AG04450 (cell line): ENCODE results near the gene BBS12. TPM values are rescaled to one million over a fixed set of nuclear protein-coding genes. Genes with fewer than 3 reads are reported as not detected.

ENCODE experiments used
- CTCF ChIA-PET: fragments of 300-600, 350-600 bp; formaldehyde crosslinking; extraction: SDS; loops from one replicate; lab custom pipeline; 2022; ENCODE audit warnings: antibody characterized with exemption, inconsistent platforms; lab: Charles Lee
- POLR2A ChIA-PET: fragments of 350-600 bp; formaldehyde crosslinking; extraction: SDS; loops from one replicate; lab custom pipeline; 2021; ENCODE audit warnings: antibody characterized with exemption, inconsistent platforms; lab: Yijun Ruan, JAX
- DNase-seq: peaks from one replicate; pipeline ENCODE4 v3.0.0-alpha.2; 2011; ENCODE audit warnings: low read depth, low spot score
- H3K27ac ChIP-seq: one replicate; pipeline ENCODE4 v1.5.1; 2012; ENCODE audit warnings: low read depth, low read length, control low read depth
- H3K27me3 ChIP-seq: one replicate; pipeline ENCODE4 v1.6.0; 2012; ENCODE audit warnings: low read length; ENCODE audit not compliant: control insufficient read depth, insufficient read depth
- H3K4me3 ChIP-seq: 2 replicates; pipeline ENCODE4 v1.5.1; 2011; ENCODE audit warnings: mild to moderate bottlenecking, low read depth, low read length, control low read depth
- H3K9me3 ChIP-seq: 2 replicates; pipeline ENCODE4 v1.5.1; 2012; ENCODE audit warnings: low read length; ENCODE audit not compliant: control insufficient read depth, insufficient read depth
- CTCF ChIP-seq: IDR thresholded peaks from 2 replicates; pipeline ENCODE4 v1.5.1; 2011; ENCODE audit warnings: low read depth, low read length, control low read depth, inconsistent platforms
- polyA plus RNA-seq: library from polyadenylated mRNA; depleted of rRNA; stranded (reverse); fragments of >200 nt; gene quantifications from 2 replicates; pipeline ENCODE4 v1.2.3, GENCODE V29; 2011

The BBS12 gene
- polyA plus RNA-seq, 1 experiment = 3.2 TPM

GRCh38 chr4:122759639-122760310 is 27.3 kb downstream of the BBS12 start:
- no peaks in the 10 kb centered on the region for H3K27me3 ChIP-seq
- ChIA-PET CTCF (interaction anchor here (0.7 to 4.0 kb wide), 5 partner anchors 28 to 171 kb away, joined by 4 to 87 read pairs (median 4); partner anchors contain the start of gene NUDT6), POLR2A (no interaction called here)
- no peak overlapping the region for H3K4me3 ChIP-seq
- no peak overlapping the region for H3K27ac ChIP-seq
- peak; percentile 76 for TF ChIP-seq CTCF
- DNase-seq = no peak
- no peaks in the 10 kb centered on the region for H3K9me3 ChIP-seq

GRCh38 chr4:122762520-122762919 is 30.0 kb downstream of the BBS12 start:
- Histone ChIP-seq H3K4me3 (no peak overlapping the region), H3K27me3 (no peaks in the 10 kb centered on the region), H3K27ac (no peak overlapping the region), H3K9me3 (no peaks in the 10 kb centered on the region)
- POLR2A ChIA-PET = no interaction called here
- CTCF ChIA-PET = interaction anchor here (1.2 kb wide), 1 partner anchor 152 kb away, joined by 6 read pairs; no protein-coding TSS in a partner anchor
- TF ChIP-seq CTCF = no peak
- DNase-seq = no peak

GRCh38 chr4:122762966-122763716 is 30.6 kb downstream of the BBS12 start:
- Histone ChIP-seq H3K27ac (peak overlapping the region; percentile 72), H3K9me3 (no peaks in the 10 kb centered on the region), H3K27me3 (no peaks in the 10 kb centered on the region), H3K4me3 (no peak overlapping the region)
- POLR2A ChIA-PET = interaction anchor here (1.8 kb wide), 1 partner anchor 159 kb away, joined by 7 read pairs; the partner anchor contains the start of gene NUDT6
- DNase-seq = no peak
- CTCF ChIA-PET = interaction anchor here (1.2 to 3.1 kb wide), 4 partner anchors 14 to 152 kb away, joined by 3 to 23 read pairs (median 6); no protein-coding TSS in a partner anchor
- no peak for TF ChIP-seq CTCF

- no peaks in the 10 kb centered on the region for H3K27me3 ChIP-seq
- no peaks in the 10 kb centered on the region for H3K9me3 ChIP-seq
- H3K4me3 ChIP-seq = no peak overlapping the region; the same call in 1 of the 2 replicates
- TF ChIP-seq CTCF = no peak
- POLR2A ChIA-PET = interaction anchor here (1.0 to 2.1 kb wide), 3 partner anchors 13 to 158 kb away, joined by 4 to 8 read pairs (median 7); partner anchors contain the start of gene NUDT6
- no peak for DNase-seq
- CTCF ChIA-PET = interaction anchor here (1.4 to 3.1 kb wide), 5 partner anchors 13 to 166 kb away, joined by 3 to 23 read pairs (median 4); no protein-coding TSS in a partner anchor
- H3K27ac ChIP-seq = peak overlapping the region; percentile 72
Measured at GRCh38 chr4:122764071-122764820, 31.7 kb downstream of the BBS12 start.
